Ramos (cell line): Measurements from ENCODE around the gene ZNF273.
"Not testable (repeated sequence)": the region's sequence is repeated elsewhere in the genome, so short reads cannot be mapped to it uniquely, and the experiment has no call there.

ENCODE experiments used
- in situ Hi-C: fragments of 300-500 bp; cut with MboI; formaldehyde crosslinking; loops from one replicate; pipeline ENCODE4 v1.14.3; 2022; ENCODE audit warnings: low sequenced_read_pairs; ENCODE audit not compliant: unreplicated experiment

ZNF273 gene

GRCh38 chr7:64938540-64938939 is 35.5 kb downstream of the ZNF273 start:
- in situ Hi-C loops = no loop called here

DNA sequence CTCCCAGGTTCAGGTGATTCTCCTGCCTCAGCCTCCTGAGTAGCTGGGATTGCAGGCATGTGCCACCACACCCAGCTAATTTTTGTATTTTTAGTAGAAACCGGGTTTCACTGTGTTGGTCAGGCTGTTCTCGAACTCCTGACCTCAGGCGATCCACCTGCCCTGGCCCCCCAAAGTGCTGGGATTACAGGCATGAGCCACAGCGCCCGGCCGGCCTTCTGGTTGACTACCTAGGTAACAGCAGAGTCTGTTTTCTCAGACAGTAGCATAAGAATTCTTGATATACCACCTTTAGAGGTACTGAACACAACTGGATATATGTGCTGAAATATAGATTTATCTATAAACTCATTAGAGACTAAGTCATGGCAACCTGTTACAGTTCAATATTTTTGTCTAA is 36.9 kb downstream of the ZNF273 start:
- in situ Hi-C loops = not testable (repeated sequence)

DNA sequence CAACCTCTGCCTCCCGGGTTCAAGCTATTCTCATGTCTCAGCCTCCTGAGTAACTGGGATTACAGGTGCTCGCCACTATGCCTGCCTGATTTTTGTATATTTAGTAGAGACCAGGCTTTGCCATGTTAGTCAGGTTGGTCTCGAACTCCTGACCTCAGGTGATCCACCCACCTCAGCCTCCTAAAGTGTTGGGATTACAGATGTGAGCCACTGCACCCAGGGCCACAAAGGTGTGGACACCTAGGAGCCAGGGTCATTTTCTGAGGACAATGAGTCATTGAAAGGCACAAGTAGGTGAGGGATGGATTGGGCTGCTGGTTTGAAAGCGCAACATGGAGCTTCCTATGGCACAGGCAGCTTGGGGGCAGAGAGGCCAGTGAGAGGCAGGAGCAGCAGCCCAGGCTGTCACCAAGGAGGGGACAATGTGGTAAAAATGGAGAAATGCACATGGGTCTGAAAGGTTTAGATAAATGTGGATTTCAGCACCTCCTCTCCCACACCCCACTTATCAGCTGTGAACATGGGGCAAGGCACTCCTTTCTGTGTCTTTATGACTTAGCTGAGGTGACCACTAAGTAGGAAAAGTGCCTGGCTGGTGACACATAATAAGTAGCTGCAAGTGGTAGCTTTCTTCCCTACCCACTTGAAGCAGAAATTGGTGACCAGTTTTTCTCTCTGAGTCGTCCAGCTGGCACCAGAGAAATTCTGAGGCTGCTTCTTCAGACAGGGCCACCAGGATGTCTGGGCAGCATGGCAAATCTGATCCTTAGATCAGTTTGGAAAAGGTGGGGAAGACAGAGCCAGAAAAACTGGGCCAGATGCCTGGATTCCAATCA is 41.8 kb downstream of the ZNF273 start:
- in situ Hi-C loops = not testable (repeated sequence)

DNA sequence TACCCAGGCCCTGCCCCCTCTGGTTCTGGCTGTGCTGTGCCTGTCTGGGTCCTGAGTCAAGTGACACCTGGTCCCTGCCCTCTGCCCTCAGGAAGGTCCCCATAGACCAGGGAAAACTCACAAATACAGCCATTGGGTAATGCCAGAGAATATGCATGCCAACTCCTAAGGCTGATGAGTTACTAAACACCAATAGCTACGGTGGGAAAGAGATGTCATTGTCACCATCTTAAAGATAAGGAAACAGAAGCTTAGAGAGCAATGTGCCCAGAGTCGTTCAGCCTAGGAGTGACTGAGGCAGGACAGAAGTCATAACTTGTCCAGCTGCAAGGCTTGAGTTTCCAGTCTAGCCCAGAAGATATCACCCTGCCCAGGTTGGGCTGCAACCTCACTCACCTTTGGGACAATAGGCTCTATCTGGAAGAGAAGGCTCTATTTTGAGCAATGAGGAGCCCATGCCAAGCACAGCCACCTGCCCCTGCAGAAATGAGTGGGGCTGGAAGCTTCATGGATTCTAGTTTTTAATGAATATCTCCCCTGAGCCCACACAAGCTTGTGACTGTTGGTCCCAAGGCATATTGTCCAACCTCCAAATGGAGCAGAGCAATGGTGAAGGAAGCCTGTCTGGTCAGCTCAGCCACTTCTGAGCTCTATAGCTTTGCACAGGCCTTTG is 42.6 kb downstream of the ZNF273 start:
- in situ Hi-C loops = no loop called here

GRCh38 chr7:64946772-64947171 is 43.7 kb downstream of the ZNF273 start:
- in situ Hi-C loops = no loop called here

DNA sequence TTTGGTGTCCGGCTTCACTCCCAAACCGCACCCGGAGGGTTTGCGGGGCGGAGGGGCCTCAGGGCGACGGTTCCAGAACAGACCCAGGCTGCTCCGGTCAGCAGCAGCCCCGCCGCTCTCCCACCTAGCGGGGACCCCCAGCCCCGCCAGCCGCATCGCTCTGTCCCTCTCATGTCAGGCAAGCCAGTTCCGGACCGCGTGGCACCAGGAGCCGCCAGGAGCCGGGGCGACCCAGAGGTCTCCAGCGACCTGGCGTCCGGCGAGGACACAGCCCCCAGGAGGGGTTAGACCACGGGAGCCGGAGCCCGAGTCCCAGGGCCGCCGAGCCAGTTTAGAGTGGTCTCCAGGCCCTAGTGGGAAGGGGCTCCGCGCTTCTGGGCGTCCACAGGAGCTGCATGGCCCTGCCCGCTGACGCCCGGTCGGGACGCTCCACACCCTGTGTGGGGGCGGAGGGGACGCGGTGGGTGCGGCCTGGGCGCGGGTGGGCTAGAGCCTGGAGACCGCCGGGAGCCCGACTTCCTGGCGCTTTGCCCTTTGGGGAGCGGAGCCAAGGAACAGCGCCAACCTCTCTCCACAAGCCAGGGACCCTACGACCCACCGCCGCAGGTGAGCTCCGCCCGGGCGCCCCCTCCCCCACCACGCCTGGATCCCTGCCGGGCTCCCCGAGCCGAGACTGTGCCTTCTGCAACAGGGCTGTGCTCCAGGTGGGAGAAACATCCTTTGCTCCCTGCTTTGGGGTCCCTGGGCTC is 44.4 kb downstream of the ZNF273 start:
- in situ Hi-C loops = no loop called here

DNA sequence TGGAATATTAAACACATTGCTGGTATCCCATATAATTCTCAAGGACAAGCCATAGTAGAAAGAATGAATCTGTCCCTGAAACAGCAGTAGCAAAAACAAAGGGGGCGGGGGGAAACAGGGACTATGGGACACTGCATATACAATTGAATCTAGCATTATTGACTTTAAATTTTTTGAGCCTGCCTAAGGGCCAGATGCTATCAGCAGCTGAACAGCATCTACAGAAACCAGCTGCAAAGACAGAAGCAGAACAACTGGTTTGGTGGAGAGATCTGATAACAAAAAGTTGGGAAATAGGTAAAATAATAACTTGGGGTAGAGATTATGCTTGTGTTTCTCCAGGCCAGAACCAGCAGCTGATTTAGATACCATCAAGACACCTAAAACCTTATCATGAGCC is 45.7 kb downstream of the ZNF273 start:
- in situ Hi-C loops = not testable (repeated sequence)

DNA sequence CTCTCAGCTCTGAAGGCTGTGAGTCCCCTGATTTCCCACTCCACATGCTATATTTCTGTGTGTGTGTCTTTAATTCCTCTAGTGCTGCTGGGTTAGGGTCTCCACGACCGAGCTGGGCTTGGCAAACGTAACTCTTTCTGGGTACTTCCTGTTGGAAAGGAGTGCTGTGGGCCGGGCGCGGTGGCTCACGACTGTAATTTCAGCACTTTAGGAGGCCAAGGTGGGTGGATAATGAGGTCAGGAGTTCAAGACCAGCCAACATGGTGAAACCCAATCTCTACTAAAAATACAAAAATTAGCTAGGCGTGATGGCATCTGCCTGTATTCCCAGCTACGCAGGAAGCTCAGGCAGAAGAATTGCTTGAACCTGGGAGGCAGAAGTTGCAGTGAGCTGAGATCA is 47.6 kb downstream of the ZNF273 start:
- in situ Hi-C loops = loop anchor here (25.0 kb wide), 1 partner anchor 362 kb away; no protein-coding TSS in a partner anchor

GRCh38 chr7:64951250-64951848 is 48.3 kb downstream of the ZNF273 start:
- in situ Hi-C loops = loop anchor here (25.0 kb wide), 1 partner anchor 361 kb away; no protein-coding TSS in a partner anchor

DNA sequence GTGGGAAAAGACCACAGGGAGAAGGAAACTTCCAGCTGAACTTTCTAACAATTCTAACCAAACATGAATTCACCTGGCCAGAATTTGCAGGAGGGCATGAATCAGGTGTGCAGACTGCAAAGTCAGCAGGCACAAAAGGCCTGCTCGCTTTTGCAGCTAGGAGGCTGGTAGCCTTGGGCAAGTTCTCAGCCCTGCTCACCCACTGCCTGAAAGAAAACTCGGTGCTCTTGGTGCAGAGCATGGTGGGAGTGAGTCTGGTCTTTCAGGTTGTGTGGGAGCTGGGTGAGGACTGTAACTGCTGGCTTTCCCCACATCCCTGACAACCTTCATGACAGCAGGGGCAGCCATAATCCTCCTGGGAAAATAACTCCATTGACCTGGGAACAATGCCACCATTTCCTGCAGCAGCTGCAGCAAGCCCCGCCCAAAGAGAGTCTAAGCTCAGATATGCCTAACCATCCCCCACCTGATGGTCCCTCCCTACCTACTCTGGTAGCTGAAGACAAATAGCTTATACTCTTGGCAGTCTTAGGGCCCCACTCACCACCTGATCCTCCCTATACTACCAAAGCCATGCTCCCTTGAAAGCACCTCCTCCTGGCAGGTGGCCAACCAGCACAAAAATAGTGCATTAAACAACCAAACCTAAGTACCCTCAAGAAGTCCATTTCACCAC is 56.1 kb downstream of the ZNF273 start:
- in situ Hi-C loops = loop anchor here (25.0 kb wide), 1 partner anchor 353 kb away; no protein-coding TSS in a partner anchor

DNA sequence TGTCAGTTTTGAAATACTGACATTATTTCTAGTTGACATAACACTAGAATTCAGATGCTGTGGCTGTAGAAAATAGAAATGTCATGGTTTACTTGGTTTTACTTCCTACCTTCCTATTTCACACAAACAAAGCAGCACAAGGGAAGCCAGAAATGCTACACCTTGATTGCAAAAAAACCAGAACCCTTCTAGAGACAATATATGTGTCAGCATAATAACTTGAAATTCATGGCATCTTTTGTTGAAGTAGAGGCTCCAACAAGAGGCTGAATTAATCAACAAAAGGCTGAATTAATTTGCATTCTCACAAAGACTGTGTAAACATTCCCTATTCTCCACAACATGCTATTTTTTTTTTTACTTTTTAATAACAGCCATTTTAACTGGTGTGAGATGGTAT is 62.5 kb downstream of the ZNF273 start:
- in situ Hi-C loops = loop anchor here (25.0 kb wide), 1 partner anchor 347 kb away; no protein-coding TSS in a partner anchor

- in situ Hi-C loops = no loop called here
These were observed 75.6 kb downstream of the ZNF273 start for GRCh38 chr7:64978497-64979203.
